T47D (cell line): ENCODE results near the gene HK1.
A peak's percentile ranks its signal among the peaks of the same experiment; 100 is the strongest.

Experiments
- DNase-seq, 2 experiments: peaks; one replicate each; pipeline versions ENCODE4 v3.0.0 to v3.0.0-alpha.2; 2011 to 2012; ENCODE audit warnings: low read depth in 1 of 2, low spot score in 1 of 2
- JUND ChIP-seq: IDR thresholded peaks from 2 replicates; pipeline ENCODE4 v1.6.1; 2012; ENCODE audit warnings: low read depth
- in situ Hi-C: cut with HindIII; loops from 2 replicates; pipeline ENCODE4 v1.10.0; 2016; ENCODE audit warnings: low sequenced_read_pairs, low pct_unique_long_range_greater_than_20kb

Gene HK1

GRCh38 chr10:69404786-69405185 lies 126.5 kb downstream of the HK1 start:
- in situ Hi-C loops = no loop called here
- no peak for DNase-seq
- TF ChIP-seq JUND = no peak

GRCh38 chr10:69405221-69405620 lies 126.9 kb downstream of the HK1 start:
- in situ Hi-C loops = no loop called here
- no peak for TF ChIP-seq JUND
- DNase-seq = no peak

GRCh38 chr10:69406302-69406811 lies 128.1 kb downstream of the HK1 start:
- no peak for TF ChIP-seq JUND
- no peak for DNase-seq
- in situ Hi-C loops = no loop called here

GRCh38 chr10:69406816-69407580 lies 128.7 kb downstream of the HK1 start:
- no peak for TF ChIP-seq JUND
- peak in 1 of 2 experiments; percentile 42 for DNase-seq
- in situ Hi-C loops = no loop called here

GRCh38 chr10:69407621-69408301 lies 129.5 kb downstream of the HK1 start:
- in situ Hi-C loops = no loop called here
- no peak for TF ChIP-seq JUND
- peak in 1 of 2 experiments; percentile 39 for DNase-seq

- peak; percentile 73 to 93 for DNase-seq
Measured at GRCh38 chr10:69408318-69409175, 130.3 kb downstream of the HK1 start.

GRCh38 chr10:69409176-69409495 lies 130.8 kb downstream of the HK1 start:
- no peak for DNase-seq
- in situ Hi-C loops = no loop called here
- no peak for TF ChIP-seq JUND

More at GRCh38 chr10:69408318-69409175, 130.3 kb downstream of the HK1 start:
- TF ChIP-seq JUND = no peak
- in situ Hi-C loops = no loop called here

GRCh38 chr10:69409968-69410367 lies 131.7 kb downstream of the HK1 start:
- in situ Hi-C loops = no loop called here
- DNase-seq = no peak

GRCh38 chr10:69410487-69410886 lies 132.2 kb downstream of the HK1 start:
- in situ Hi-C loops = no loop called here
- DNase-seq = no peak
- no peak for TF ChIP-seq JUND

More at GRCh38 chr10:69409968-69410367, 131.7 kb downstream of the HK1 start:
- no peak for TF ChIP-seq JUND

- TF ChIP-seq JUND = no peak
- no peak for DNase-seq
- in situ Hi-C loops = no loop called here
Measured at GRCh38 chr10:69411476-69411875, 133.2 kb downstream of the HK1 start.

GRCh38 chr10:69412232-69412790 lies 134.0 kb downstream of the HK1 start:
- in situ Hi-C loops = no loop called here
- no peak for TF ChIP-seq JUND
- no peak for DNase-seq

GRCh38 chr10:69413221-69413865 lies 135.0 kb downstream of the HK1 start:
- in situ Hi-C loops = no loop called here
- peak; percentile 29 to 57 for DNase-seq

More at GRCh38 chr10:69413221-69413865, 135.0 kb downstream of the HK1 start:
- TF ChIP-seq JUND = no peak
